GM19351 (cell line): ENCODE measurements around the gene GAS2L1.

Experiments used
- ATAC-seq: cut with Tn5 transposase; IDR thresholded peaks from one replicate; pipeline ENCODE4 v1.9.1; 2021; ENCODE audit warnings: mild to moderate bottlenecking, moderate library complexity; ENCODE audit not compliant: unreplicated experiment

GAS2L1 gene

DNA sequence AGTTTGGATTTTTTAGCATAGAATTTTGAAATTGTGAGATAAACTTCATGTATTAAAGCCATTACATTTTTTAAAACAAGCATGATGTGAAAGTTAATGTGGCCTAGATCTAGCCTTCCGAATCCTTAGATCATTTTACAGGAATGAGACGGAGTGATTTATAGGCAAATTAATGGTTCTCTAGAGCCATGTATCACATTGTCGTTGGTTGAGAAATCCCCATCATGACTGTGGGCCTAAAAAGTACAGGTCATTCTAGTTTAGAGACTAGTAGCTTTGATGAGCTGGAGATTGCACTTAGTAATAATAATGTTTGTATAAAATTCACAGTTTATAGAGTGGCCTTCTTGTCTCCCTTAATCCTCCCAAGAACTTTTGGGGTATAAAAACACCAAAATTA is 31.3 kb upstream of the GAS2L1 start:
- no peak for ATAC-seq

- ATAC-seq, result no peak
These were observed 30.5 kb upstream of the GAS2L1 start for GRCh38 chr22:29275819-29276565.

DNA sequence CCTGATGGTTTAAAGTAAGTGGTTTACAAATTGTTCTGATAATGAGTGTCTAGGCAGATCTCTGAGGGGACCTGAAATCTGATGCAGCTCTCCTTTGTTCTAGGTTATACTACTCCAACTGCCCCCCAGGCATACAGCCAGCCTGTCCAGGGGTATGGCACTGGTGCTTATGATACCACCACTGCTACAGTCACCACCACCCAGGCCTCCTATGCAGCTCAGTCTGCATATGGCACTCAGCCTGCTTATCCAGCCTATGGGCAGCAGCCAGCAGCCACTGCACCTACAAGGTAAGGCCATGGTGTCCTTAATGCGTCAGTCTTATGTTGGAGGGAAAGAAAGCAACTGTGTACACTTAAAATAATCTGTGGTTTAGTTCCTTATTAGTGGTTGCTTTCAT is 28.5 kb upstream of the GAS2L1 start:
- no peak for ATAC-seq

DNA sequence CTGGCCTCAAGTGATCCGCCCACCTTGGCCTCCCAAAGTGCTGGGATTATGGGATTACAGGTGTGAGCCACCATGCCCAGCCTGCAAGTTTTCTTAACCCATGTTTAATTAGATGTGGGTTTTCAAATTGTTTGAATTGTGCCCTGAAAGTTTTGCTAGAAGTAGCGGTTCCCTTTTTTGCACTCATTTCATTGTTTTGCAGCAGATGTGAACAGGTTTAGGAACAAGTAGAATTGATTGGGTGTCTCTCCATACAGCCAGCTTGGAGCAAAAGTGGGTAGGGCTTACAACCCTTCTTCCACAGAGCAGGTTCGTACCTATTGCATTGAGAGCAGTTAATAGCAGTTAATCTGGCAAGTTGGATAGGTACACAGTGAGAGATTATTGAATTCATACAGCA is 22.3 kb upstream of the GAS2L1 start:
- ATAC-seq, result no peak

GRCh38 chr22:29288837-29289236 is 17.6 kb upstream of the GAS2L1 start:
- no peak for ATAC-seq

DNA sequence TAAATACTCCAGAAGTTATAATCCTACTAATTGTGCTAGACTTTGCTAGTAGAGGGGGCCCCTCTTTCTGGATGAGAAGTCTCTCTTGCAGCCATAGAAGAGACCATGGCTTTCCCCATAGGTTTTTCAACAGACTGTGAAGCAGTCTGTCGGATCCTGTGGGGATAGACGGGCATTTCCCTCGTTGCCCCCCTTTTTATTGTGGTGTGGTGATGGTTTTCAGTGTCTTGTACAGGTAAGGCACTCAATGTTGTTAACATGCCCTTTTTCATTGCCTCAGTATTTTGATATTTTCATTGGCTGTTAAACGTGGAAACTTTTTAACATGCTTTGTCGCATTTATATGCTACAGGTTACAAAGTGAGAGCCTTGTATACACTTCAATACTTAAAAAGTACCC is 16.4 kb upstream of the GAS2L1 start:
- no peak for ATAC-seq

GRCh38 chr22:29291215-29291614 is 15.2 kb upstream of the GAS2L1 start:
- no peak for ATAC-seq

- ATAC-seq, result no peak
These were observed 14.1 kb upstream of the GAS2L1 start for GRCh38 chr22:29292379-29292778.

DNA sequence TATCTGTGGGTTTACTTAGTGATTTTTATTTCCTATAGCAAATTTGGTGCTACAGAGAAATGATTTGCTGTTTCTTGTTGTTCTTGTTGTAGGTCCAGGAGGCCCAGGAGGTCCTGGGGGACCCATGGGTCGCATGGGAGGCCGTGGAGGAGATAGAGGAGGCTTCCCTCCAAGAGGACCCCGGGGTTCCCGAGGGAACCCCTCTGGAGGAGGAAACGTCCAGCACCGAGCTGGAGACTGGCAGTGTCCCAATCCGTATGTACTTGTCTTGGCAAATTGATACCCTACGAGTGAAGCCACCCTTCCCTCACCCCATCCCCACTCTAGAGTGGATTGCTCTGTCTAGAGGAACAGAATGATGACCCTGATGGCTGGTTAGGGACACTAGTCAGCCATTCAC is 7.8 kb upstream of the GAS2L1 start:
- ATAC-seq, result no peak

DNA sequence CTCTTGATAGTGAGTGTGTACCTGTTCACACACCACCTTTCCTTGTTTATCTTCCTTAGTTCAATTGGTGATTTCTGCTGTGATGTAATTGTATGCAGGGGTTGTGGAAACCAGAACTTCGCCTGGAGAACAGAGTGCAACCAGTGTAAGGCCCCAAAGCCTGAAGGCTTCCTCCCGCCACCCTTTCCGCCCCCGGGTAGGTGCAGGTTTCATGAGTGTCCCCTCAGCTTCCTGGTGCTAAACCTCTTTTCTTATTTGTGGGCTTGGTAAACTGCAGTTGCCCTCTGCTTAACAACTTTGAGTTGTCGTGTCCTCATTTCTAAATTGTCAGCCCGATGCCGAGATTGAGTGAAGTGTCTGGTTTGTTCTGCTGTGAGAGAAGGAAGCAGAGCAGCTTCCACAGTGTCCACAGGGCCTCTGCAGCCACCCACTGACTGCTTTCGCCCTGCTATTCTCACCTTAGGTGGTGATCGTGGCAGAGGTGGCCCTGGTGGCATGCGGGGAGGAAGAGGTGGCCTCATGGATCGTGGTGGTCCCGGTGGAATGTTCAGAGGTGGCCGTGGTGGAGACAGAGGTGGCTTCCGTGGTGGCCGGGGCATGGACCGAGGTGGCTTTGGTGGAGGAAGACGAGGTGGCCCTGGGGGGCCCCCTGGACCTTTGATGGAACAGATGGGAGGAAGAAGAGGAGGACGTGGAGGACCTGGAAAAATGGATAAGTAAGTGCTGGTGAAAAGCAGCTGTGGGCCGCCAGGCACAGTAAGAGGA is 7.1 kb upstream of the GAS2L1 start:
- no peak for ATAC-seq

DNA sequence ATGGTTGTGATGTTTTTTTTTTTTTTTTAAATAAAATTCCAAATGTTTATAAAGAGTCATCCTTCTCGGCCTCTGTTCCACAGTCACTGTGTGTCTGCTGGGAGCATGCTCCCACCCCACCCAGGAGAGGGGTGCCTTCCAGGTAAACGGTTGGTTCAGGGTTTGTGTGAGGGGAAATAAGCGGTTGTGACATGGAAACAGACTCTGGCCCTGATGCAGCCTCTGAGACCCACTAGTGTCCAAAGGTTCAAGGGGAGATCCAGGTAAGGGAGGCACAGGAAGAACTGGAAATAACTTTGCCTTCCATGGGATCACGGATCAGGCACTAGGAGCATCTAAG is 6.0 kb upstream of the GAS2L1 start:
- no peak for ATAC-seq

GRCh38 chr22:29300807-29301601 is 5.4 kb upstream of the GAS2L1 start:
- no peak for ATAC-seq

GRCh38 chr22:29301716-29302401 is 4.6 kb upstream of the GAS2L1 start:
- no peak for ATAC-seq

GRCh38 chr22:29302402-29302680 is 4.1 kb upstream of the GAS2L1 start:
- ATAC-seq, result no peak

DNA sequence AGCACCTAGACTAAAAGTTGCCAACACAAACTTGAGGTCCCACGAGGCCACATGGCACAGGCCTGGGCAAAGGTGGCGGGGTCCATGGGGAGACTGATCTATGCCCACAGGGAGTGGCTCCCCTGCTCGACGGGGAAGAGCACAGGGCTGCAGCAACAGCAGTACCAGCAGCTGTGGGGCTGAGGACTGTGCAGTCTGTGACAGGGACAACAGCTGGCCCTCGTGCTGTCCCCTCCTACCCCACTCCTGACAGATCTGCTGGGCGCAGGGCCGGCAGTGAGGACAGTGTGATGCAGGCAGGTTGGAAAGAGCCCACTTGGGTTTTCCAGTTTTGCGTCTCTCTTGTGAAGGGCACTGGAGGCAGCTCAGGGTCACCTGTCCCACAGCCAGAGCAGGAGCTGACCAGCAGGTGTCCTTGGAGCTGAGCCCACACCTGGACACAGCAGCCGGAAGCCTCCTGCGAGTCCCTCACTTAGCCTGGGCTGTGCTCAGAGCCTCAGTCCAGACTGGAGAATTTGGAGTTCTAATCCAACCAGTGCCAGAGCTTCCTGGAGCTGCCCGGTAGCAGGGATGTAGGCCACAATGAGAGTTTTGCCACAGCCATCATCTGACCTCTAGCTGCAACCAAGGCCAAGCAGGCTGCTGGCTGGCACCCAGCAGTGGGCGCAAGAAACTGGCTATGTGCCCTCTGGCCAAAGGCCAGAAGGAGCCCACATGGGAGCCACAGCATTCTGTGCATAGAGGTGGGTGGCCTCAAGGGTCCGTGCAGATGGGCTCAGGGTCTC is 3.6 kb upstream of the GAS2L1 start:
- ATAC-seq, result no peak

- no peak for ATAC-seq
These were observed 645 bp upstream of the GAS2L1 start for GRCh38 chr22:29305836-29306174.

GRCh38 chr22:29306835-29307595 is 565 bp downstream of the GAS2L1 start:
- ATAC-seq, result no peak

DNA sequence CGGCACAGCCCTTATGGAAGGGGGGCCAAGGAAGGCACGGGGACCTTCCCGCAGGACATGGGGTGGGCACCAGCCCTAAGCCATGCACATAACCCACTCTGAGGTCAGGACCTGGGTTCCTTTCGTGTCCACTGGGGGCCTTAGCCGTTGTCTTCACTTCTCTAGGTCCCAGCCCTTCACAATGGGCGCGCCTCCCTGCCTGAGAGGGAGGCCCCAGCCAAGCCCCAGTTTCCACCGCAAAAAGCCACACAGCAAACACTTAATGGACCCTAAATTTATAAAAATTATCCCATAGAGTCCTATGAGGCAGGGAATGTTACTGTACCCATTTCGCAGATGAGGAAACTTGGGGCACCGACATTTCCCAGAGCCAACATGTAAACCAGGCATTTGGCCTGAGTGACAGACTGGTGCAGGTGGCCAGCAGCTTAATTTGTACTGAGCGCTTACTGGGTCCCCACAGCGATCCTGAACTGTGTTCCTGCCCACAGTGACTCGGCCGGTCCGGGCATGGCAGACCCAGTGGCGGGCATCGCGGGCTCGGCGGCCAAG is 1.2 kb downstream of the GAS2L1 start:
- no peak for ATAC-seq

- no peak for ATAC-seq
These were observed 1.8 kb downstream of the GAS2L1 start for GRCh38 chr22:29308148-29308790.
